Kasumi-1 (cell line): Measurements from ENCODE around the gene GPR39.

Experiments
- DNase-seq, 2 experiments: peaks; one replicate each; lab custom pipeline; 2025; lab: John Stamatoyannopoulos, UW

Gene GPR39

GRCh38 chr2:132446444-132446843 is 29.8 kb downstream of the GPR39 start:
- DNase-seq: no peak

- no peak for DNase-seq
Observed at GRCh38 chr2:132448331-132448730, 31.7 kb downstream of the GPR39 start.

- peak; percentile 12 to 25 for DNase-seq
Observed at GRCh38 chr2:132448771-132449170, 32.2 kb downstream of the GPR39 start.

- DNase-seq: no peak
Observed at GRCh38 chr2:132449868-132450267, 33.3 kb downstream of the GPR39 start.

- DNase-seq: no peak
Observed at GRCh38 chr2:132460781-132461180, 44.2 kb downstream of the GPR39 start.

- DNase-seq: no peak
Observed at GRCh38 chr2:132462236-132462635, 45.6 kb downstream of the GPR39 start.

GRCh38 chr2:132463719-132464118 is 47.1 kb downstream of the GPR39 start:
- no peak for DNase-seq

GRCh38 chr2:132465917-132466316 is 49.3 kb downstream of the GPR39 start:
- no peak for DNase-seq

- no peak for DNase-seq
Observed at GRCh38 chr2:132466428-132467028, 49.9 kb downstream of the GPR39 start.

GRCh38 chr2:132468821-132469675 is 52.4 kb downstream of the GPR39 start:
- DNase-seq: no peak

- no peak for DNase-seq
Observed at GRCh38 chr2:132470746-132471145, 54.1 kb downstream of the GPR39 start.

GRCh38 chr2:132473174-132473883 is 56.7 kb downstream of the GPR39 start:
- DNase-seq: no peak

- no peak for DNase-seq
Observed at GRCh38 chr2:132475615-132476014, 59.0 kb downstream of the GPR39 start.

GRCh38 chr2:132477436-132477835 is 60.8 kb downstream of the GPR39 start:
- DNase-seq: no peak

- no peak for DNase-seq
Observed at GRCh38 chr2:132477962-132478361, 61.4 kb downstream of the GPR39 start.

GRCh38 chr2:132478461-132479105 is 62.0 kb downstream of the GPR39 start:
- DNase-seq: no peak

GRCh38 chr2:132479155-132479554 is 62.5 kb downstream of the GPR39 start:
- DNase-seq: no peak

- DNase-seq: no peak
Observed at GRCh38 chr2:132482821-132483220, 66.2 kb downstream of the GPR39 start.

GRCh38 chr2:132484144-132484543 is 67.5 kb downstream of the GPR39 start:
- no peak for DNase-seq

- DNase-seq: no peak
Observed at GRCh38 chr2:132488491-132488890, 71.9 kb downstream of the GPR39 start.

- no peak for DNase-seq
Observed at GRCh38 chr2:132489150-132489549, 72.5 kb downstream of the GPR39 start.

GRCh38 chr2:132495881-132496280 is 79.3 kb downstream of the GPR39 start:
- DNase-seq: no peak
